ENCODE measurements around the gene PPIG. TPM values are rescaled to one million over a fixed set of nuclear protein-coding genes. Genes with fewer than 3 reads are reported as not detected.
A peak's percentile ranks its signal among the peaks of the same experiment; 100 is the strongest.

PPIG gene
- total and polyA plus RNA-seq, 2 of the 4 experiments (the other 2 are of a cell fraction), result 10.4 to 16.7 TPM

GRCh38 chr2:169583518-169583917 is 633 bp upstream of the PPIG start:
- intact Hi-C loops (cut with micrococcal nuclease), result no loop called here
- H3K14ac ChIP-seq (replicated peaks; ENCODE audit: low read depth, low read length), result no peak overlapping the region
- no CpG with 5 or more reads among the region's 5 CpGs for WGBS, 2 experiments (ENCODE audit: extremely low coverage in 2 of 2, insufficient read length in 1 of 2)

More at GRCh38 chr2:169583518-169583917, 633 bp upstream of the PPIG start:
- TF ChIP-seq ELK1 (IDR thresholded peaks at IDR 0.05; ENCODE audit: borderline replicate concordance, low read depth, low read length) (no peak), FOS (IDR thresholded peaks at IDR 0.05; ENCODE audit: low read depth, low read length) (no peak), MAZ (IDR thresholded peaks at IDR 0.05; ENCODE audit: borderline replicate concordance, low read depth, low read length) (no peak), SMC3 (IDR thresholded peaks at IDR 0.05; ENCODE audit: low read depth, low read length) (no peak), NFE2L2 (IDR thresholded peaks at IDR 0.05; ENCODE audit: low read depth, low read length) (no peak), RAD21 (IDR thresholded peaks at IDR 0.05; ENCODE audit: low read length) (no peak), CEBPB (IDR thresholded peaks at IDR 0.05; ENCODE audit: low read depth, low read length) (no peak), MAFK (IDR thresholded peaks at IDR 0.05; ENCODE audit: low read depth, low read length) (no peak), RCOR1 (IDR thresholded peaks at IDR 0.05; ENCODE audit: insufficient replicate concordance, low read length) (no peak), RFX5 (IDR thresholded peaks at IDR 0.05; ENCODE audit: low read depth, low read length) (no peak), POLR2A (IDR thresholded peaks at IDR 0.05; ENCODE audit: low read depth, low read length) (no peak), CHD1 (IDR thresholded peaks at IDR 0.05; ENCODE audit: low read depth, low read length) (no peak), USF2 (IDR thresholded peaks at IDR 0.05; ENCODE audit: low read depth, low read length) (no peak), MXI1 (IDR thresholded peaks at IDR 0.05; ENCODE audit: borderline replicate concordance, low read depth, low read length) (no peak), BHLHE40 (IDR thresholded peaks at IDR 0.05; ENCODE audit: low read depth, low read length) (no peak)
- H2AK5ac ChIP-seq (ENCODE audit: low read depth, low read length), result no peak overlapping the region
- H3K4ac ChIP-seq (ENCODE audit: low read depth, low read length), result no peak overlapping the region; the same call in 1 of the 2 replicates
- H4K5ac ChIP-seq (ENCODE audit: low read depth, low read length), result peak overlapping the region; percentile 45; the same call in 1 of the 2 replicates
- no peak overlapping the region for H3K9ac ChIP-seq (ENCODE audit: low read depth, low read length)
- H3K4me1 ChIP-seq (ENCODE audit: control insufficient read depth, insufficient read depth, low read length), result no peaks in the 10 kb centered on the region
- no peak overlapping the region for H2AFZ ChIP-seq (replicated peaks; ENCODE audit: low read length, poor library complexity)
- POLR2A ChIA-PET (ENCODE audit: unreplicated experiment), result no interaction called here
- no peaks in the 10 kb centered on the region for H3K27me3 ChIP-seq (ENCODE audit: control insufficient read depth, insufficient read depth, low read length)
- ATAC-seq (ENCODE audit: low read depth), result no peak
- H3K18ac ChIP-seq (ENCODE audit: low read depth, low read length), result no peak overlapping the region
- H3K27ac ChIP-seq (ENCODE audit: insufficient read depth, low read length), result no peak overlapping the region
- no peak overlapping the region for H3K23ac ChIP-seq (ENCODE audit: low read depth, low read length)
- no peak overlapping the region for H2BK20ac ChIP-seq (ENCODE audit: low read depth, low read length)
- H3K36me3 ChIP-seq (ENCODE audit: control insufficient read depth, insufficient read depth, low read length), result no peaks in the 10 kb centered on the region
- no peak overlapping the region for H3K56ac ChIP-seq (ENCODE audit: extremely low read depth, insufficient read depth, low read length)
- BruUV-seq (replicated peaks), result no TSS peak
- no peak overlapping the region for H2BK120ac ChIP-seq (ENCODE audit: low read depth, low read length)
- H2BK5ac ChIP-seq (ENCODE audit: low read depth, low read length, poor library complexity, severe bottlenecking), result no peak overlapping the region
- no peaks in the 10 kb centered on the region for H3K9me1 ChIP-seq (ENCODE audit: insufficient read depth, low read length)
- peak overlapping the region; percentile 75 to 99 for H4K8ac ChIP-seq (ENCODE audit: low read depth in 2 of 2, low read length in 2 of 2)
- dilution Hi-C loops (cut with HindIII; ENCODE audit: low sequenced_read_pairs, unreplicated experiment) (no loop called here), in situ Hi-C loops (cut with MboI; ENCODE audit: low sequenced_read_pairs) (no loop called here)
- peaks cover 0 to 10% of the 10 kb centered on the region in 2 experiments; a peak in 2 of 4 replicates for H3K79me1 ChIP-seq (ENCODE audit: low read depth in 1 of 2, low read length in 2 of 2)
- H4K91ac ChIP-seq (ENCODE audit: insufficient read depth, low read depth, low read length), result no peak overlapping the region
- no peak overlapping the region for H3K4me2 ChIP-seq (ENCODE audit: low read depth, low read length)
- CTCF ChIA-PET, result no interaction called here
- DNase-seq, result no peak
- H2AK9ac ChIP-seq (replicated peaks; ENCODE audit: low read depth, low read length, poor library complexity), result no peak overlapping the region
- no peaks in the 10 kb centered on the region for H3K9me3 ChIP-seq (ENCODE audit: control insufficient read depth, insufficient read depth, low read length)
- no peak overlapping the region for H3K4me3 ChIP-seq (ENCODE audit: insufficient read depth, low read depth, low read length)
- no peak overlapping the region for H2BK15ac ChIP-seq (ENCODE audit: low read depth, low read length)
- H4K20me1 ChIP-seq (ENCODE audit: insufficient read depth, low read length), result no peaks in the 10 kb centered on the region
